Naive B cell (primary cell): Measurements from ENCODE around the gene BMI1. TPM values are rescaled to one million over a fixed set of nuclear protein-coding genes. Genes with fewer than 3 reads are reported as not detected.

Experiments used
- ATAC-seq, 2 donors: fragments of 150-1000 bp; cut with Tn5 transposase; 2 replicates each; pipeline ENCODE4 v1.10.0; 2021; ENCODE audit warnings: low read depth in 2 of 2, mild to moderate bottlenecking in 2 of 2, moderate library complexity in 2 of 2
- DNase-seq: peaks from one replicate; pipeline ENCODE4 v3.0.0; 2022
- H3K27ac Mint-ChIP-seq, 6 donors: one replicate each; pipeline ENCODE4 v1.8.0; 2020 to 2022; ENCODE audit warnings: mild to moderate bottlenecking in 6 of 6, mixed read lengths in 6 of 6, moderate library complexity in 5 of 6, inconsistent platforms in 2 of 6
- H3K27me3 Mint-ChIP-seq, 3 donors: one replicate each; pipeline ENCODE4 v1.8.0; 2021 to 2022; ENCODE audit warnings: mixed read lengths in 3 of 3, mild to moderate bottlenecking in 1 of 3
- H3K36me3 Mint-ChIP-seq, 2 donors: one replicate each; pipeline ENCODE4 v1.8.0; 2020 to 2022; ENCODE audit warnings: mixed read lengths in 2 of 2, inconsistent platforms in 1 of 2, mild to moderate bottlenecking in 1 of 2
- H3K4me1 Mint-ChIP-seq, 3 donors: one replicate each; pipeline ENCODE4 v1.8.0; 2020 to 2022; ENCODE audit warnings: mixed read lengths in 3 of 3, inconsistent platforms in 1 of 3, mild to moderate bottlenecking in 1 of 3, moderate library complexity in 1 of 3
- H3K4me3 Mint-ChIP-seq, 8 donors: one replicate each; pipeline ENCODE4 v1.8.0; 2020 to 2022; ENCODE audit warnings: mild to moderate bottlenecking in 8 of 8, mixed read lengths in 8 of 8, moderate library complexity in 8 of 8, inconsistent platforms in 2 of 8
- H3K9me3 Mint-ChIP-seq, 7 donors: one replicate each; pipeline ENCODE4 v1.8.0; 2020 to 2022; ENCODE audit warnings: mixed read lengths in 7 of 7, mild to moderate bottlenecking in 5 of 7, inconsistent platforms in 2 of 7, moderate library complexity in 1 of 7
- polyA plus RNA-seq, 6 donors: library from polyadenylated mRNA; unstranded; fragments of 300-500 nt; fragmentation: Illumina TruSeq; gene quantifications; one replicate each; pipeline ENCODE4 v1.2.3, GENCODE V29; 2021; ENCODE audit warnings: low read depth in 6 of 6

Gene BMI1
- polyA plus RNA-seq, 6 donors from 2014 or later, result 28.3 to 45.7 (median 33.3) TPM

- peak overlapping the region; percentile 89 to 96 (median 92) for H3K4me3 Mint-ChIP-seq
- peaks cover 0 to 4% (median 0%) of the 10 kb centered on the region in 7 donors for H3K9me3 Mint-ChIP-seq
- H3K36me3 Mint-ChIP-seq, result peaks cover 3 to 7% of the 10 kb centered on the region in 2 donors
- peaks cover 0 to 5% (median 0%) of the 10 kb centered on the region in 3 donors for H3K27me3 Mint-ChIP-seq
- ATAC-seq, result no peak
- peak overlapping the region in 4 of 6 donors; percentile 70 to 94 (median 92) for H3K27ac Mint-ChIP-seq
- no peak for DNase-seq
- H3K4me1 Mint-ChIP-seq, result peaks cover 38 to 52% (median 38%) of the 10 kb centered on the region in 3 donors
These were observed 1.8 kb downstream of the BMI1 start for GRCh38 chr10:22322641-22323160.

- Mint-ChIP-seq H3K4me3 (peak overlapping the region in 4 of 8 donors; percentile 89 to 95 (median 93)), H3K4me1 (peaks cover 35 to 45% (median 38%) of the 10 kb centered on the region in 3 donors), H3K27ac (no peak overlapping the region), H3K27me3 (peaks cover 0 to 5% (median 0%) of the 10 kb centered on the region in 3 donors), H3K9me3 (peaks cover 0 to 4% (median 0%) of the 10 kb centered on the region in 7 donors), H3K36me3 (peaks cover 5 to 7% of the 10 kb centered on the region in 2 donors)
- ATAC-seq (no peak), DNase-seq (no peak)
These were observed 2.8 kb downstream of the BMI1 start for GRCh38 chr10:22323538-22324305.

GRCh38 chr10:22324413-22324812 lies 3.5 kb downstream of the BMI1 start:
- no peak for DNase-seq
- ATAC-seq, result no peak
- Mint-ChIP-seq H3K27ac (peak overlapping the region in 2 of 6 donors; percentile 7 to 84), H3K9me3 (peaks cover 0 to 4% (median 0%) of the 10 kb centered on the region in 7 donors), H3K27me3 (peaks cover 0 to 5% (median 0%) of the 10 kb centered on the region in 3 donors), H3K36me3 (peaks cover 7 to 9% of the 10 kb centered on the region in 2 donors), H3K4me3 (peak overlapping the region in 7 of 8 donors; percentile 83 to 95 (median 93)), H3K4me1 (peaks cover 35 to 44% (median 38%) of the 10 kb centered on the region in 3 donors)

DNA sequence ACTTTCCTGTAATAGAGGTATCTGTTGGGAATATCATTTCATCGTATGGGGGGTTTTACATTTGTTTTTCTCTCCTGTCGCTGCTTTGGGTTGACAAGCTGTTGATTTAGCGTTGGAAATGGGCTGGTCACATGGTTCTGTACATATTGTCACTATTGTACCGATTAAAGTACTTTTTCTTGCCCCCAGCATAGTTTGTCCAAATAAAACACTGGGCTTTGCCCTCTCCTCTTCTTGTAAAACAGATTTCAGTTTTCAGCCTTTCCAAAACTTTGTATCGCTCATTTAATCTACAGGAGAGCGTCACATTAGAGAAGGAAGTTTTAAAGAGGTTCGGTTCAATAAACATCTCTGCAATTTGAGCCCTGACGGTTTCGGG lies 4.0 kb downstream of the BMI1 start:
- Mint-ChIP-seq H3K4me1 (peaks cover 35 to 40% (median 35%) of the 10 kb centered on the region in 3 donors), H3K36me3 (peaks cover 6 to 14% of the 10 kb centered on the region in 2 donors), H3K27ac (peak overlapping the region in 5 of 6 donors; percentile 80 to 94 (median 88)), H3K4me3 (peak overlapping the region; percentile 83 to 95 (median 93)), H3K9me3 (peaks cover 0 to 4% (median 0%) of the 10 kb centered on the region in 7 donors), H3K27me3 (peaks cover 0 to 5% (median 0%) of the 10 kb centered on the region in 3 donors)
- no peak for ATAC-seq
- no peak for DNase-seq

DNA sequence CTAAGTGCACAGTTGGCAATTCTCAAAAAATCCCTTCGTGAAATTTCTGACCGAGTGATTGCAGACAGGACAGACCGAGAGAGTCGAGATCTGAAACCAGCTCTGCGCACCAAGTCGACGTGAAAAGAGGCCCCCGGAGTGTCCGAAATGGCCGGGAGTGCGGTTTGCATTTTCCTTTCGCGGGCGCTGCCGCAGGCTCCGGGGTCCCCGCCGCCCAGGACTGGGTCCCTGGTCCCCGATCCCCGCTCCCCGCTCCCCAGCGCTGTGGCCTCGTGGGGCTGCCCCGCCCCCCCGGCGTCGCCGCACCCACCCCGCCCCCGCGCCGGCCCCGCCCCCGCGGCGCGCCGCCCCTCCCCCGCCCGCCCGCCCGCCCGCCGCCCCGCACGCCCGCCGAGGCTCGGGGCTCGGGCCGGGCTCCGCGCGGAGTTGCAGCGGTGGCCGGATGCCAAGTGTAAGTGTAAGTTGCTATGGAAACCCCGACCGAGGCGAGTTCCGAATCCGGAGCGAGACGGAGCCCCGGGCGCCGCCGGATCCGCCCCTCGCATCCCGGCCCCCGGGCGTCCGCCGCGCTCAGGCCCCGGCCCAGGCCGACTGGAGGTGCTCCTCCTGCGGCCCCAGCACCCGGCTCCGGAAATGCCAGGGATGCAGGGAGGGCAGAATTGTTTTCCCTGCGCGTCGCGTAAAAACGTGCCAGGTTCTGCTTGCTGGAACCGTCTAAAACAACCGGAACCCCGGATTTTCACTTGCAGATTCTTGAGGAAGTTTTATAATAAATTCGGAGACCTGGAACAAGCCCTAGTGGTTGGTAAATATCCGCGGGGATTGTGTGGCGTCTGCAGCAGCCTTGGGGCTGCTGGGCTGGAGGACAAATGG lies 4.6 kb downstream of the BMI1 start:
- ATAC-seq (peak; percentile 49 to 51), DNase-seq (peak; percentile 77)
- Mint-ChIP-seq H3K27ac (peak overlapping the region; percentile 51 to 94 (median 86)), H3K4me1 (peaks cover 30 to 37% (median 30%) of the 10 kb centered on the region in 3 donors), H3K9me3 (no peaks in the 10 kb centered on the region), H3K4me3 (peak overlapping the region; percentile 83 to 95 (median 94)), H3K27me3 (no peaks in the 10 kb centered on the region), H3K36me3 (peaks cover 0 to 15% of the 10 kb centered on the region in 2 donors)

GRCh38 chr10:22326145-22326702 lies 5.3 kb downstream of the BMI1 start:
- H3K27ac Mint-ChIP-seq, result peak overlapping the region; percentile 28 to 94 (median 63)
- no peaks in the 10 kb centered on the region for H3K9me3 Mint-ChIP-seq
- H3K4me1 Mint-ChIP-seq, result peaks cover 30 to 37% (median 30%) of the 10 kb centered on the region in 3 donors
- peak overlapping the region; percentile 76 to 94 (median 88) for H3K4me3 Mint-ChIP-seq
- H3K27me3 Mint-ChIP-seq, result no peaks in the 10 kb centered on the region
- H3K36me3 Mint-ChIP-seq, result peaks cover 0 to 15% of the 10 kb centered on the region in 2 donors
- DNase-seq (no peak), ATAC-seq (no peak)

GRCh38 chr10:22329150-22329549 lies 8.3 kb downstream of the BMI1 start:
- peaks cover 0 to 6% (median 3%) of the 10 kb centered on the region in 7 donors for H3K9me3 Mint-ChIP-seq
- no peak overlapping the region for H3K27ac Mint-ChIP-seq
- peaks cover 0 to 15% of the 10 kb centered on the region in 2 donors for H3K36me3 Mint-ChIP-seq
- no peak overlapping the region for H3K4me3 Mint-ChIP-seq
- ATAC-seq, result no peak
- DNase-seq, result no peak
- no peaks in the 10 kb centered on the region for H3K27me3 Mint-ChIP-seq
- H3K4me1 Mint-ChIP-seq, result peaks cover 25 to 34% (median 26%) of the 10 kb centered on the region in 3 donors

GRCh38 chr10:22332116-22332692 lies 11.3 kb downstream of the BMI1 start:
- DNase-seq (no peak), ATAC-seq (no peak)
- H3K36me3 Mint-ChIP-seq, result peaks cover 0 to 15% of the 10 kb centered on the region in 2 donors
- peaks cover 0 to 18% (median 10%) of the 10 kb centered on the region in 3 donors for H3K27me3 Mint-ChIP-seq
- H3K9me3 Mint-ChIP-seq, result peaks cover 0 to 9% (median 3%) of the 10 kb centered on the region in 7 donors
- H3K4me1 Mint-ChIP-seq, result peaks cover 12 to 24% (median 22%) of the 10 kb centered on the region in 3 donors
- H3K4me3 Mint-ChIP-seq, result peak overlapping the region in 3 of 8 donors; percentile 8 to 88 (median 12)
- peak overlapping the region in 1 of 6 donors; percentile 95 for H3K27ac Mint-ChIP-seq

- Mint-ChIP-seq H3K27ac (peak overlapping the region; percentile 32 to 96 (median 84)), H3K36me3 (peaks cover 0 to 10% of the 10 kb centered on the region in 2 donors), H3K4me3 (peak overlapping the region; percentile 63 to 91 (median 85)), H3K4me1 (peaks cover 12 to 24% (median 22%) of the 10 kb centered on the region in 3 donors), H3K9me3 (peaks cover 0 to 9% (median 6%) of the 10 kb centered on the region in 7 donors), H3K27me3 (peaks cover 0 to 20% (median 18%) of the 10 kb centered on the region in 3 donors)
- peak; percentile 58 for DNase-seq
- ATAC-seq, result no peak
These were observed 12.5 kb downstream of the BMI1 start for GRCh38 chr10:22333167-22333974.

- peak overlapping the region in 5 of 6 donors; percentile 32 to 96 (median 93) for H3K27ac Mint-ChIP-seq
- DNase-seq (no peak), ATAC-seq (no peak)
- H3K36me3 Mint-ChIP-seq, result peaks cover 0 to 10% of the 10 kb centered on the region in 2 donors
- H3K27me3 Mint-ChIP-seq, result peaks cover 0 to 23% (median 20%) of the 10 kb centered on the region in 3 donors
- H3K9me3 Mint-ChIP-seq, result peaks cover 0 to 9% (median 6%) of the 10 kb centered on the region in 7 donors
- peaks cover 12 to 24% (median 22%) of the 10 kb centered on the region in 3 donors for H3K4me1 Mint-ChIP-seq
- peak overlapping the region; percentile 63 to 91 (median 85) for H3K4me3 Mint-ChIP-seq
These were observed 13.0 kb downstream of the BMI1 start for GRCh38 chr10:22333975-22334282.

GRCh38 chr10:22334414-22335172 lies 13.7 kb downstream of the BMI1 start:
- Mint-ChIP-seq H3K4me1 (peaks cover 12 to 24% (median 22%) of the 10 kb centered on the region in 3 donors), H3K9me3 (peaks cover 0 to 9% (median 6%) of the 10 kb centered on the region in 7 donors), H3K27me3 (peaks cover 0 to 26% (median 20%) of the 10 kb centered on the region in 3 donors), H3K4me3 (peak overlapping the region; percentile 85 to 97 (median 94)), H3K36me3 (peaks cover 0 to 4% of the 10 kb centered on the region in 2 donors), H3K27ac (peak overlapping the region in 5 of 6 donors; percentile 92 to 99 (median 97))
- ATAC-seq (no peak), DNase-seq (no peak)
